K562 (cell line): ENCODE results near the gene CD248. TPM values are rescaled to one million over a fixed set of nuclear protein-coding genes. Genes with fewer than 3 reads are reported as not detected.

Experiments used
- ATF6 ChIP-seq: sonication (generic); formaldehyde crosslinking; IDR thresholded peaks from 2 replicates; pipeline ENCODE4 v1.4.0; 2020; ENCODE audit warnings: mild to moderate bottlenecking, missing genetic modification reagents
- EP400 ChIP-seq: fragments of 450-650 bp; IDR thresholded peaks from 2 replicates; pipeline ENCODE4 v1.6.1; 2017; ENCODE audit warnings: antibody characterized with exemption, mild to moderate bottlenecking, moderate library complexity
- KDM5B ChIP-seq: fragments of 200-600 bp; sonication (generic); IDR thresholded peaks from 2 replicates; pipeline ENCODE4 v1.6.1; 2012; ENCODE audit warnings: low read depth, mild to moderate bottlenecking, moderate library complexity, low read length, control low read depth, inconsistent platforms; ENCODE audit not compliant: insufficient replicate concordance
- MTA2 ChIP-seq: fragments of 450-650 bp; IDR thresholded peaks from 2 replicates; pipeline ENCODE4 v1.6.1; 2016; ENCODE audit warnings: low read depth
- NFXL1 ChIP-seq: fragments of 450-650 bp; formaldehyde crosslinking; IDR thresholded peaks from 2 replicates; pipeline ENCODE4 v1.4.0; 2021; ENCODE audit warnings: mild to moderate bottlenecking
- NFYB ChIP-seq: IDR thresholded peaks from 2 replicates; pipeline ENCODE4 v1.6.1; 2011; ENCODE audit warnings: mild to moderate bottlenecking, moderate library complexity; ENCODE audit not compliant: insufficient read length; ENCODE audit errors: extremely low read depth
- NR2F6 ChIP-seq: fragments of 450-650 bp; formaldehyde crosslinking; IDR thresholded peaks from 2 replicates; pipeline ENCODE4 v1.4.0; 2020; ENCODE audit warnings: mild to moderate bottlenecking
- SRSF3 ChIP-seq: fragments of 200-400 bp; formaldehyde crosslinking; IDR thresholded peaks from 2 replicates; pipeline ENCODE4 v1.6.1; 2016; ENCODE audit warnings: mild to moderate bottlenecking, low read length, moderate library complexity; ENCODE audit not compliant: insufficient read depth
- TFAP4 ChIP-seq: sonication (generic); formaldehyde crosslinking; IDR thresholded peaks from 2 replicates; pipeline ENCODE4 v1.8.0; 2022; ENCODE audit warnings: missing genetic modification reagents, mild to moderate bottlenecking, moderate library complexity, borderline replicate concordance
- ZC3H8 ChIP-seq: fragments of 450-650 bp; IDR thresholded peaks from 2 replicates; pipeline ENCODE4 v1.6.1; 2017
- ZNF316 ChIP-seq: fragments of 450-650 bp; IDR thresholded peaks from 2 replicates; pipeline ENCODE4 v1.6.1; 2016
- polyA plus RNA-seq, 8 experiments: library from polyadenylated mRNA; depleted of rRNA in 4 of 8; stranded (reverse) in 5 of 8; unstranded in 3 of 8; fragments of >200 nt; fragmentation: Nextera tagmentation in 2 of 8; fragmentation: Illumina TruSeq in 1 of 8; extraction: Ambion mirVana in 2 of 8; extraction: Trizol in 1 of 8; gene quantifications; 2 replicates each; pipeline versions ENCODE4 v1.2.1 to v1.2.3, GENCODE V29; 2011 to 2014; ENCODE audit warnings: inconsistent platforms in 1 of 8, missing spikeins in 1 of 8
- total RNA-seq, 7 experiments: library from RNA; depleted of rRNA in 6 of 7; stranded (reverse); fragments of >200 nt in 6 of 7; fragmentation: Illumina TruSeq in 2 of 7; extraction: Trizol in 2 of 7; gene quantifications; 2 replicates each; pipeline versions ENCODE4 v1.2.1 to v1.2.3, GENCODE V29; 2011 to 2021; ENCODE audit warnings: low replicate concordance in 1 of 7
- TF ChIP-seq, protein P1 (sequence below), 2 experiments: fragments of 450-650 bp in 1 of 2; sonication (generic) in 1 of 2; formaldehyde crosslinking in 1 of 2; IDR thresholded peaks in 1 of 2; conservative IDR thresholded peaks in 1 of 2; 2 replicates each; pipeline versions ENCODE4 v1.6.1 to v1.8.1; 2016 to 2023; ENCODE audit warnings: mild to moderate bottlenecking in 2 of 2, moderate library complexity in 2 of 2, inconsistent platforms in 1 of 2, missing genetic modification reagents in 1 of 2
- TF ChIP-seq, protein P2 (sequence below): IDR thresholded peaks from 2 replicates; pipeline ENCODE4 v1.6.1; 2016; ENCODE audit warnings: missing genetic modification characterization, missing compliant biosample characterization
- TF ChIP-seq, protein P3 (sequence below): sonication (generic); formaldehyde crosslinking; IDR thresholded peaks from 2 replicates; pipeline ENCODE4 v1.8.0; 2022; ENCODE audit warnings: mild to moderate bottlenecking, low read depth, missing genetic modification reagents
- TF ChIP-seq, protein P4 (sequence below): fragments of 450-650 bp; IDR thresholded peaks from 2 replicates; pipeline ENCODE4 v1.6.1; 2017; ENCODE audit warnings: antibody characterized with exemption, mild to moderate bottlenecking

The CD248 gene
- total and polyA plus RNA-seq, 9 of the 15 experiments (the other 6 are each of a cell fraction or from before 2014, with no cell fraction given), result 0.09 TPM; not detected in 8

- TF ChIP-seq, protein P1, sequence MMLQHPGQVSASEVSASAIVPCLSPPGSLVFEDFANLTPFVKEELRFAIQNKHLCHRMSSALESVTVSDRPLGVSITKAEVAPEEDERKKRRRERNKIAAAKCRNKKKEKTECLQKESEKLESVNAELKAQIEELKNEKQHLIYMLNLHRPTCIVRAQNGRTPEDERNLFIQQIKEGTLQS (IDR thresholded peaks at IDR 0.05), result no peak
- TF ChIP-seq, protein P1 (CRISPR knock-in tag; conservative IDR thresholded peaks at IDR 0.05), result no peak
- no peak for TF ChIP-seq ZC3H8
- no peak for TF ChIP-seq ATF6 (CRISPR knock-in tag)
- TF ChIP-seq NR2F6 (CRISPR knock-in tag), result no peak
- TF ChIP-seq, protein P2, sequence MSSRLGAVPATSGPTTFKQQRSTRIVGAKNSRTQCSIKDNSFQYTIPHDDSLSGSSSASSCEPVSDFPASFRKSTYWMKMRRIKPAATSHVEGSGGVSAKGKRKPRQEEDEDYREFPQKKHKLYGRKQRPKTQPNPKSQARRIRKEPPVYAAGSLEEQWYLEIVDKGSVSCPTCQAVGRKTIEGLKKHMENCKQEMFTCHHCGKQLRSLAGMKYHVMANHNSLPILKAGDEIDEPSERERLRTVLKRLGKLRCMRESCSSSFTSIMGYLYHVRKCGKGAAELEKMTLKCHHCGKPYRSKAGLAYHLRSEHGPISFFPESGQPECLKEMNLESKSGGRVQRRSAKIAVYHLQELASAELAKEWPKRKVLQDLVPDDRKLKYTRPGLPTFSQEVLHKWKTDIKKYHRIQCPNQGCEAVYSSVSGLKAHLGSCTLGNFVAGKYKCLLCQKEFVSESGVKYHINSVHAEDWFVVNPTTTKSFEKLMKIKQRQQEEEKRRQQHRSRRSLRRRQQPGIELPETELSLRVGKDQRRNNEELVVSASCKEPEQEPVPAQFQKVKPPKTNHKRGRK, result no peak
- TF ChIP-seq, protein P3, sequence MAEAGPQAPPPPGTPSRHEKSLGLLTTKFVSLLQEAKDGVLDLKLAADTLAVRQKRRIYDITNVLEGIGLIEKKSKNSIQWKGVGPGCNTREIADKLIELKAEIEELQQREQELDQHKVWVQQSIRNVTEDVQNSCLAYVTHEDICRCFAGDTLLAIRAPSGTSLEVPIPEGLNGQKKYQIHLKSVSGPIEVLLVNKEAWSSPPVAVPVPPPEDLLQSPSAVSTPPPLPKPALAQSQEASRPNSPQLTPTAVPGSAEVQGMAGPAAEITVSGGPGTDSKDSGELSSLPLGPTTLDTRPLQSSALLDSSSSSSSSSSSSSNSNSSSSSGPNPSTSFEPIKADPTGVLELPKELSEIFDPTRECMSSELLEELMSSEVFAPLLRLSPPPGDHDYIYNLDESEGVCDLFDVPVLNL, result no peak
- no peak for TF ChIP-seq MTA2
- TF ChIP-seq, protein P4, sequence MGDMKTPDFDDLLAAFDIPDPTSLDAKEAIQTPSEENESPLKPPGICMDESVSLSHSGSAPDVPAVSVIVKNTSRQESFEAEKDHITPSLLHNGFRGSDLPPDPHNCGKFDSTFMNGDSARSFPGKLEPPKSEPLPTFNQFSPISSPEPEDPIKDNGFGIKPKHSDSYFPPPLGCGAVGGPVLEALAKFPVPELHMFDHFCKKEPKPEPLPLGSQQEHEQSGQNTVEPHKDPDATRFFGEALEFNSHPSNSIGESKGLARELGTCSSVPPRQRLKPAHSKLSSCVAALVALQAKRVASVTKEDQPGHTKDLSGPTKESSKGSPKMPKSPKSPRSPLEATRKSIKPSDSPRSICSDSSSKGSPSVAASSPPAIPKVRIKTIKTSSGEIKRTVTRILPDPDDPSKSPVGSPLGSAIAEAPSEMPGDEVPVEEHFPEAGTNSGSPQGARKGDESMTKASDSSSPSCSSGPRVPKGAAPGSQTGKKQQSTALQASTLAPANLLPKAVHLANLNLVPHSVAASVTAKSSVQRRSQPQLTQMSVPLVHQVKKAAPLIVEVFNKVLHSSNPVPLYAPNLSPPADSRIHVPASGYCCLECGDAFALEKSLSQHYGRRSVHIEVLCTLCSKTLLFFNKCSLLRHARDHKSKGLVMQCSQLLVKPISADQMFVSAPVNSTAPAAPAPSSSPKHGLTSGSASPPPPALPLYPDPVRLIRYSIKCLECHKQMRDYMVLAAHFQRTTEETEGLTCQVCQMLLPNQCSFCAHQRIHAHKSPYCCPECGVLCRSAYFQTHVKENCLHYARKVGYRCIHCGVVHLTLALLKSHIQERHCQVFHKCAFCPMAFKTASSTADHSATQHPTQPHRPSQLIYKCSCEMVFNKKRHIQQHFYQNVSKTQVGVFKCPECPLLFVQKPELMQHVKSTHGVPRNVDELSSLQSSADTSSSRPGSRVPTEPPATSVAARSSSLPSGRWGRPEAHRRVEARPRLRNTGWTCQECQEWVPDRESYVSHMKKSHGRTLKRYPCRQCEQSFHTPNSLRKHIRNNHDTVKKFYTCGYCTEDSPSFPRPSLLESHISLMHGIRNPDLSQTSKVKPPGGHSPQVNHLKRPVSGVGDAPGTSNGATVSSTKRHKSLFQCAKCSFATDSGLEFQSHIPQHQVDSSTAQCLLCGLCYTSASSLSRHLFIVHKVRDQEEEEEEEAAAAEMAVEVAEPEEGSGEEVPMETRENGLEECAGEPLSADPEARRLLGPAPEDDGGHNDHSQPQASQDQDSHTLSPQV, result peak; percentile 94
- no peak for TF ChIP-seq NFXL1 (CRISPR knock-in tag)
- TF ChIP-seq SRSF3, result no peak
- peak; percentile 66; the same call in 1 of the 2 replicates for TF ChIP-seq TFAP4 (CRISPR knock-in tag)
- no peak for TF ChIP-seq ZNF316
- peak; percentile 39 for TF ChIP-seq KDM5B
- no peak for TF ChIP-seq NFYB
- peak; percentile 90 for TF ChIP-seq EP400
Measured at GRCh38 chr11:66328302-66329144, 11.7 kb upstream of the CD248 start (continued).
